ENCODE measurements around the gene ARHGEF11. TPM values are rescaled to one million over a fixed set of nuclear protein-coding genes. Genes with fewer than 3 reads are reported as not detected.

The ARHGEF11 gene
- total RNA-seq, 1 donor from 2014 or later: 21.0 TPM

DNA sequence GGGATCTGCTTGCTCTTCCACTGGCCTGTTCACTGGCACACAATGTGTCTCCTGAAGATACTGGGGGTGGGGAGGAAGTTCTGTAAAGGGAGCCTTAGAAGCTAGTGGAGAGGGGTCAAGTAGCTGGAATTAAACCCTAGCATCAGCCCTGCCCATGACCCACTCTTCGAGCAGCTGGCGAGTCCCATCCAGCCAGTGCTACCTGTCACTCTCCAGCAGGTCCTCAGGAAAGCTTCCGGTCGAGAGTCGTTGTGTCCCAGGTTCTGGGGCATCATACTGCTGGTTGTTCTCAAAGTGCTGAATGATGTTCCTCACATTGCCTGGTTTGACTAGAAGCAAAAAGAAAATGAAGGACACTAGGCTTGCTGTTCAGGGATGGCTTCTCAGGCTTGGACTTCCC is 94.2 kb downstream of the ARHGEF11 start:
- no peak for DNase-seq (ENCODE audit: low read depth in 2 of 2)

DNA sequence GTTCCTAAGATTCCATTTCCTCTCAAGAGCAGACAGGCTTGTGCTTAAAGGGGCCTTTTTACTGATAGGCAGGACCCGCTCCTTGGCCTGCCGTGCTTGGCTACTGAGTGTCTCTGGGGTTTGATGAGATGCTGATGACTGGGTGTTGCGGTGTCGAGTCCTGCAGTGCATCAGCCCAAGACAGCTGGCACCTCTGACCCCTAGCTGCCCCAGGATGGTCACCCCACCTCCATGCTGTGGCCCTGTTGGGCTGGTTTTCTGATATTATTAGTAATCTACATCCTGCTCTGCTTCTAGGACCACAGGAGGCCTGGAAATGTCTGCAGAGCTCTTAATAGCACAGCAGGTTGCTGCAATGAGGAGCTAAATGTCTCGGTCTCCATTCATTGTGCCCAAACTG is 96.4 kb downstream of the ARHGEF11 start:
- no peak for DNase-seq (ENCODE audit: low read depth in 2 of 2)

GRCh38 chr1:156948708-156949107 is 96.8 kb downstream of the ARHGEF11 start:
- no peak for DNase-seq (ENCODE audit: low read depth in 2 of 2)

GRCh38 chr1:156947818-156948525 is 97.6 kb downstream of the ARHGEF11 start:
- no peak for DNase-seq (ENCODE audit: low read depth in 2 of 2)

DNA sequence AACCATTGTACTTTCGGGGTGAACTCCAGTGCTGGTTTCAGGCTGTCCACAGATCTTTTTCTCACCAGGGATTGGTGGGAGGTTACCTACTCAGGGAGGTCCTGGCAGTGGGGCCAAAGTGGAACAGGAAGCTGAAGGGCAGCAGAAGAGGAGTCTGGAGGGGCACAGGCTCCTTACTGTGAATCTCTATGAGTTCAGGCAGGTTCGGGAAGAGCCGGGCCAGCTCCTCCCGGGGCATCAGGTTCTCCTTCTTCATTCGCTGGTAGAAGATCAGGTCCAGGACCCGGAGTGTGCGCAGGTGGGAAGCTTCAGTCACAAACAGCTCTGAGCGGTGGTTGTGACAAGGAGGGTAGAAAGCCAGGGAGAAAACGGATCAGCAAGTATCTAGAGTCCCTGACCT is 98.4 kb downstream of the ARHGEF11 start:
- no peak for DNase-seq (ENCODE audit: low read depth in 2 of 2)

DNA sequence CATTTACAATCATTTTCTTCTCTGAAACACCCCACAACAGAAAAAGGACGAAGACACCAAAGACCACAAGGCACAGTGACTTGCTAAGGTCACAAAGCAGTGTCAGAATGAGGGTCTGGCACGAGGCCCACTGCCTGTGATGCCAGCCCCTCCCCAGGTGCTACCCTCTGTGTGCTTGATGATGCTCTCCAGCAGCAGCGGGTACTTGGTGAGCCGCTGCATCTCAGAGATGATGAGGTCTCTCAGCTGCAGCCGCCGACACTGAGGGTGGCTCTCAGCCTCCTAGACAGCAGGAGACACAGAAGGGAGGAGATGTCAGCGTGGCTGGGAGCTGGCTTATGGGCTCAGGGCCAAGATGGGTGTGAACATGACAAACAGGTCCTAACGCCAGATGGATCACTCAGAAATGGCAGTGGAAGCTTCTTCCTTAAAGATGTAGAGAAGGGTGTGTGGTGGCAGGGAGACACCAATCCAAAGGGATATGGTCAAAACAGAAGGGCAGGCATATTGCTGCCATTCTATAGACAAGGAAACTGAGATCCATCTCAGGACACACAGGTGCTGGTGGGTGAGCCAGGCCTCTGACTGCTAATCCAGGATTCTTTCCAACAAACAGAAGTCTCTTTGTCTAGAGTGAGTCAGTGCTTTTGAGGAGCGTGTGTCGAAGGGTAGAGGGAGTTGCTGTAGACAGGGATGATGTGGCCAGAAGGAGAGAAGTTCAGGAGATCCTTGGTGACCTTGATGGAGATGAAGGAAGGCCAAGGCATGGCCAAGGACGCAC is 99.5 kb downstream of the ARHGEF11 start:
- DNase-seq (ENCODE audit: low read depth in 2 of 2): no peak

DNA sequence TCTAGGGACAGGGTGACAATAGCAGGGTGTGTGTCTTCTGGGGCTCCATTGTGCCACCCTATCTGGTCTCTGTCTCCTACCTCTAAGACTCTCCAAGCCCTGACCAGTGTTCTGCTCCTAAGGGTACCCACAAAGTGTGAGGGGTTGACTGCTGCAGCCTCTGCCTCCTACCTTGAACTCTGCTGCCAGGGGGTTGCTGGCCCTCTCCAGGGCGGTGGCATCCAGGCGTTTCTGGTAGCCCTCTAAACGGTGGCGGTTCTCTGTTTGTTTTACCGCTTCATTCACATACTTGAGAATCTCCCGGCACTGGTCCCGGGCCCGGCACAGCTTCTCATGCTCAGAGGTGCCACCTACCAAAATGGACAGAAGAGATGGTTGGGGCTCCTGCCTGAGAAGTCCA is 100.7 kb downstream of the ARHGEF11 start:
- no peak for DNase-seq (ENCODE audit: low read depth in 2 of 2)

DNA sequence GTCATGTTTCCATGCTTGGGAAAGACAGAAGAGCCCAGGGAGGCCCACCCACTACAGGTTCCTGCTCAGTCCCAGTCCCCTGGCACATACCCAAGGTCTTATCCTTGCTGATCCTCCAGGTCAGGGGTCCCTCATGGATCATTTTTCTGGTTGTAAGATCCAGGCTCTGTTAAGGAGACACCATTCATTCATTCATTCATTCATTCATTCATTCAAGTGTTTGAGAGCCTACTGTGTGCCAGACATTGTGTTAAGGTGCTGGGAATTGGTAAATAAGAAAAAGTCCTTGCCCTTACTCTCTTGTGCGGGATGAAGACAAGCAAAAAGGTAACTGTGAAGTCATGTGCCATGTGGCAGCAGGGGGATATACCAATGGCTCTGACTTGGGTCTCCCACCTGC is 101.3 kb downstream of the ARHGEF11 start:
- DNase-seq (ENCODE audit: low read depth in 2 of 2): no peak

GRCh38 chr1:156943756-156944155 is 101.8 kb downstream of the ARHGEF11 start:
- DNase-seq (ENCODE audit: low read depth in 2 of 2): no peak

- no peak for DNase-seq (ENCODE audit: low read depth in 2 of 2)
These were observed 103.0 kb downstream of the ARHGEF11 start for GRCh38 chr1:156942576-156942975.

DNA sequence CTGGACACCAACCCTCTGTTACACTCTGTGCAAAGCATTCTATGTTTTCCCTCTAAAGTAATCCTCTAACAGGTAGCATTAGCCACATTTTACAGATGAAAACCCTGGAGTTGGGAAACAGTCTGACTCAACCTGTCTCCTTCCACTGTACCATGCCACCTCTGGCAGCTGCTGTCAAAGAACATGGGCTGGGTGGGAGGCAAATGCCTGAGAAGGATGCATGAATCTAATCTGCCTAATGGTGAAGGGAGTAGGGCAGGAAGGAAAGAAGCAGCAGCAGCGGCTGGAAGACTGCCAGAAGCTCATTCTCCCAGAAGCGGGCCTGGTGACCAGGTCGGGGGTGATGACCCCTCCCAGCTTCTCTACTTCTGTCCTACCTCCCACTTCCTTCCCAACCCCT is 103.4 kb downstream of the ARHGEF11 start:
- DNase-seq (ENCODE audit: low read depth in 2 of 2): no peak

GRCh38 chr1:156941675-156942074 is 103.9 kb downstream of the ARHGEF11 start:
- no peak for DNase-seq (ENCODE audit: low read depth in 2 of 2)

- no peak for DNase-seq (ENCODE audit: low read depth in 2 of 2)
These were observed 105.7 kb downstream of the ARHGEF11 start for GRCh38 chr1:156939786-156940334.

- DNase-seq (ENCODE audit: low read depth in 2 of 2): no peak
These were observed 106.7 kb downstream of the ARHGEF11 start for GRCh38 chr1:156938813-156939212.

- no peak for DNase-seq (ENCODE audit: low read depth in 2 of 2)
These were observed 107.7 kb downstream of the ARHGEF11 start for GRCh38 chr1:156937883-156938282.

GRCh38 chr1:156936721-156937220 is 108.8 kb downstream of the ARHGEF11 start:
- no peak for DNase-seq (ENCODE audit: low read depth in 2 of 2)

DNA sequence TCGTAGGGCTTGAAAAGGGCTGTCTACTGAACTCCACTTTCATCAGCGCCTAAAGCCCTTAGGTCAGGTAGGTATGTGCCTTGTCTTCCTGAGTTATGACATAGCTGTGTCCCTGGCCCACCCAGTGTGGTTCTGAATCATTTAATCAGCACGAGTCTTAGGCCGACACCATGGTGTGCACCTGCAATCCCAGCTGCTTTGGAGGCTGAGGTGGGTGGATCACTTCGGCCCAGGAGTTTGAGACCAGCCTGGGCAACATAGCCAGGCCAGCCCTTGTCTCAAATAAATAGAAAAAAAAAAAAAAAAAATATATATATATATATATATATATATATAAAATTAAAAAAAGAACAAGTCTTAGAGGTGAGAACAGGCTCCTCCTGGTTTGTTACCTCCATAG is 109.4 kb downstream of the ARHGEF11 start:
- DNase-seq (ENCODE audit: low read depth in 2 of 2): no peak

DNA sequence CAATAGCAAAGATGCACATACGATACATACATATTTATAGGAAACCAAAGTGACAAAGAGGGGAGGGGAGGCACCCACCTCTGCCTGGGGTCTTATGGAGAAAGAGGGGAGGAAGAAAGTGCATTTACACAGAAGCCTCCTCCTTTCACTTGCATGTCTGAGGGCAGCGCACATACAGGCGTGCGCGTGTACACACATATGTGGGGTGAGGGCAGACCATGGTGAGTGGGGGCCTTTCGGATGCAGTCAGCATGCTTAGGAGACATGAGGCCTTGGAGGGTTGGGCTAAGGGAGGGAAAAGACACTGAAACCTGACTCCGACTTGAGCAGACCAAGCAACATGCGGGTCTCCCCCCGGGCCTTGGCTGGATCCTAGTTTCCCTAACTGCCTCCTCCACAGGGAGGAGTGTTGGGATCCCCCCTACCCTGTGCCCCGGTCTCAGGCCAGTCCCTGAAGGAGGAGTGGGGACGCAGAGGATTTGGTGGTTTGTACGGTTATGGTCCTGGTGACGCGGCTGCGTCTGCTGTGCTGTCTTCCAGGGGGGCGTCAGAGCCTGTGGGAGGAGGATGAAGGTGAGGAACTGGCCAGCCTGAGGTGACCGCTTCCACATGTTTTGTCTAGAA is 109.9 kb downstream of the ARHGEF11 start:
- DNase-seq (ENCODE audit: low read depth in 2 of 2): no peak

DNA sequence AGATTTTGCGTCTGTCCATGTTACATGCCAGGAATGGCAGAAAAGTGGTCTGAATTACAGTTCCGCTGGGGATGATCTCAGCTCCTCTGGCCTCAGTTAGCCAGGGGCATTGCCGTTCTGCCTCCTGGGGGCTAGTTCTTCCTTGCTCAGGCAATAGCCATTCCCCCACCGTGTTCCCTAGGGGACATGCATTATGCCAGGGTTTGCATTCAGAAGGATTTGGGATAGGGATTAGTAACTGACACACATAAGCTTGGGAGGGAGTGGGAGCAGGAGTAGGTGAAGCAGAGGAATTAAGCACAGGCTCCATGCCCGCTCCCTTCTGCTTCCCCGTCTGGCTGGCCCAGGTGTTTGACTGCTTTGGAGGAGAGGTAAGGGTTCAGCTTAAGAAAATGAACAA is 112.4 kb downstream of the ARHGEF11 start:
- no peak for DNase-seq (ENCODE audit: low read depth in 2 of 2)

DNA sequence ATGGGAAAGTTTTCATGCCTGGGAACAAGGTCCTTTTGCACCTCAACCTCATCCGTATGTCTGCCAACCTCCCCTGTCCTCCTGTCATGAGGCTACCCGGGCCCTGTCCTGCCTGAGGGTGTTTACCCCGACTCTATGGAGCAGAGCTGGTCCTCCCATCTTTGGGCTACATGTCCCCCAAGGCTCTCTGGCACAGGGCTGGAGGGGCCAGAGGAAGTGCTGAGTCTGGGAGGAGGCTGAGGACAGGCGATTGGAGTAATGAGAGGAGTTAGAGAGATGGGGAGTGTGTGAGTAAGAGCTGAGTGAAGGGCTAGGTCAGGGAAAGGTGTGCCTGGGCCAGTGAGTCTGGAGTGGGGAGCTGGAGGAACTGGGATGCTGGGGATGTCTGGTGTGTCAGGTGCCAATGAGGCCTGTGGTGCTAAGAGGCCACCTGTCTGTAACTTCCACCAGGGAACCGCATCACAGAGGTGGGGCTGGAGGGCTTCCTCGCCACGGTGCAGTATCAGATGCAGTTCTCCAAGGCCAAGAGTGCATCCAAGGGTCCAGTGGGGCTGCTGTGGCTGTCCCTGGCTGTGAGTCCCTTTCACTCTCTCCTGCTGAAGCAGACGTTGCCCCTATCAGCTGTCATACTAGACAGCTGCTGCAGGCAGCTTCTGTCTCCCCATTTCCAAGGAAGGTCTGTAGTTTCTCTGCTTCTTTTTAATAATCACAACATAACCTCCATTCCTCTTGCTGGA is 113.4 kb downstream of the ARHGEF11 start:
- no peak for DNase-seq (ENCODE audit: low read depth in 2 of 2)

GRCh38 chr1:156931211-156931952 is 114.2 kb downstream of the ARHGEF11 start:
- DNase-seq (ENCODE audit: low read depth in 2 of 2): peak; percentile 22 to 62

Data from lung microvascular endothelial cell (primary cell).